ENCODE results near the gene CDH13.

Gene CDH13

GRCh38 chr16:83268169-83268568, 641.4 kb downstream of the CDH13 start:
- H3K4me3 ChIP-seq (ENCODE audit: low read depth, low read length) = no peak overlapping the region

- no peak overlapping the region for H3K4me3 ChIP-seq (ENCODE audit: low read depth, low read length)
Observed at GRCh38 chr16:83269048-83269447, 642.3 kb downstream of the CDH13 start.

- no peak overlapping the region for H3K4me3 ChIP-seq (ENCODE audit: low read depth, low read length)
Observed at GRCh38 chr16:83269541-83269940, 642.8 kb downstream of the CDH13 start.

- H3K4me3 ChIP-seq (ENCODE audit: low read depth, low read length) = no peak overlapping the region
Observed at GRCh38 chr16:83270061-83270460, 643.3 kb downstream of the CDH13 start.

- no peak overlapping the region for H3K4me3 ChIP-seq (ENCODE audit: low read depth, low read length)
Observed at GRCh38 chr16:83270640-83271039, 643.9 kb downstream of the CDH13 start.

GRCh38 chr16:83271123-83271522, 644.4 kb downstream of the CDH13 start:
- no peak overlapping the region for H3K4me3 ChIP-seq (ENCODE audit: low read depth, low read length)

GRCh38 chr16:83271970-83272575, 645.3 kb downstream of the CDH13 start:
- no peak overlapping the region for H3K4me3 ChIP-seq (ENCODE audit: low read depth, low read length)

- no peak overlapping the region for H3K4me3 ChIP-seq (ENCODE audit: low read depth, low read length)
Observed at GRCh38 chr16:83272843-83273242, 646.1 kb downstream of the CDH13 start.

GRCh38 chr16:83273504-83274173, 646.9 kb downstream of the CDH13 start:
- no peak overlapping the region for H3K4me3 ChIP-seq (ENCODE audit: low read depth, low read length)

- H3K4me3 ChIP-seq (ENCODE audit: low read depth, low read length) = no peak overlapping the region
Observed at GRCh38 chr16:83279251-83279650, 652.5 kb downstream of the CDH13 start.

GRCh38 chr16:83285921-83286320, 659.2 kb downstream of the CDH13 start:
- no peak overlapping the region for H3K4me3 ChIP-seq (ENCODE audit: low read depth, low read length)

GRCh38 chr16:83296505-83296904, 669.7 kb downstream of the CDH13 start:
- no peak overlapping the region for H3K4me3 ChIP-seq (ENCODE audit: low read depth, low read length)

- no peak overlapping the region for H3K4me3 ChIP-seq (ENCODE audit: low read depth, low read length)
Observed at GRCh38 chr16:83298541-83298940, 671.8 kb downstream of the CDH13 start.

GRCh38 chr16:83300326-83300725, 673.6 kb downstream of the CDH13 start:
- no peak overlapping the region for H3K4me3 ChIP-seq (ENCODE audit: low read depth, low read length)

GRCh38 chr16:83301971-83302370, 675.2 kb downstream of the CDH13 start:
- H3K4me3 ChIP-seq (ENCODE audit: low read depth, low read length) = no peak overlapping the region

GRCh38 chr16:83302853-83303252, 676.1 kb downstream of the CDH13 start:
- H3K4me3 ChIP-seq (ENCODE audit: low read depth, low read length) = no peak overlapping the region

GRCh38 chr16:83305092-83305491, 678.3 kb downstream of the CDH13 start:
- H3K4me3 ChIP-seq (ENCODE audit: low read depth, low read length) = no peak overlapping the region

- no peak overlapping the region for H3K4me3 ChIP-seq (ENCODE audit: low read depth, low read length)
Observed at GRCh38 chr16:83306961-83307593, 680.3 kb downstream of the CDH13 start.

GRCh38 chr16:83307594-83307992, 680.8 kb downstream of the CDH13 start:
- no peak overlapping the region for H3K4me3 ChIP-seq (ENCODE audit: low read depth, low read length)

GRCh38 chr16:83308414-83308813, 681.6 kb downstream of the CDH13 start:
- H3K4me3 ChIP-seq (ENCODE audit: low read depth, low read length) = no peak overlapping the region

- no peak overlapping the region for H3K4me3 ChIP-seq (ENCODE audit: low read depth, low read length)
Observed at GRCh38 chr16:83310816-83311215, 684.0 kb downstream of the CDH13 start.

- no peak overlapping the region for H3K4me3 ChIP-seq (ENCODE audit: low read depth, low read length)
Observed at GRCh38 chr16:83312015-83312717, 685.4 kb downstream of the CDH13 start.
